NOMO-1 treated with DMSO at 0.1 percent for 48 hours (cell line): ENCODE results near the gene KLK3.
"Not testable (repeated sequence)": the region's sequence is repeated elsewhere in the genome, so short reads cannot be mapped to it uniquely, and the experiment has no call there.

Source experiments
- DNase-seq: peaks from one replicate; lab custom pipeline; 2025; ENCODE audit not compliant: unreplicated experiment; lab: John Stamatoyannopoulos, UW

KLK3 gene

DNA sequence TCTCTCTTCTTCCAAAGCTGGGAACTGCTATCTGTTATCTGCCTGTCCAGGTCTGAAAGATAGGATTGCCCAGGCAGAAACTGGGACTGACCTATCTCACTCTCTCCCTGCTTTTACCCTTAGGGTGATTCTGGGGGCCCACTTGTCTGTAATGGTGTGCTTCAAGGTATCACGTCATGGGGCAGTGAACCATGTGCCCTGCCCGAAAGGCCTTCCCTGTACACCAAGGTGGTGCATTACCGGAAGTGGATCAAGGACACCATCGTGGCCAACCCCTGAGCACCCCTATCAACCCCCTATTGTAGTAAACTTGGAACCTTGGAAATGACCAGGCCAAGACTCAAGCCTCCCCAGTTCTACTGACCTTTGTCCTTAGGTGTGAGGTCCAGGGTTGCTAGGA lies 5.1 kb downstream of the KLK3 start:
- DNase-seq, result no peak

DNA sequence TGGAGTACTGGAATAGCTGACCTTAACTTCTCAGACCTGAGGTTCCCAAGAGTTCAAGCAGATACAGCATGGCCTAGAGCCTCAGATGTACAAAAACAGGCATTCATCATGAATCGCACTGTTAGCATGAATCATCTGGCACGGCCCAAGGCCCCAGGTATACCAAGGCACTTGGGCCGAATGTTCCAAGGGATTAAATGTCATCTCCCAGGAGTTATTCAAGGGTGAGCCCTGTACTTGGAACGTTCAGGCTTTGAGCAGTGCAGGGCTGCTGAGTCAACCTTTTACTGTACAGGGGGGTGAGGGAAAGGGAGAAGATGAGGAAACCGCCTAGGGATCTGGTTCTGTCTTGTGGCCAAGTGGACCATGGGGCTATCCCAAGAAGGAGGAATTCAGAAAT lies 6.3 kb downstream of the KLK3 start:
- DNase-seq, result no peak

DNA sequence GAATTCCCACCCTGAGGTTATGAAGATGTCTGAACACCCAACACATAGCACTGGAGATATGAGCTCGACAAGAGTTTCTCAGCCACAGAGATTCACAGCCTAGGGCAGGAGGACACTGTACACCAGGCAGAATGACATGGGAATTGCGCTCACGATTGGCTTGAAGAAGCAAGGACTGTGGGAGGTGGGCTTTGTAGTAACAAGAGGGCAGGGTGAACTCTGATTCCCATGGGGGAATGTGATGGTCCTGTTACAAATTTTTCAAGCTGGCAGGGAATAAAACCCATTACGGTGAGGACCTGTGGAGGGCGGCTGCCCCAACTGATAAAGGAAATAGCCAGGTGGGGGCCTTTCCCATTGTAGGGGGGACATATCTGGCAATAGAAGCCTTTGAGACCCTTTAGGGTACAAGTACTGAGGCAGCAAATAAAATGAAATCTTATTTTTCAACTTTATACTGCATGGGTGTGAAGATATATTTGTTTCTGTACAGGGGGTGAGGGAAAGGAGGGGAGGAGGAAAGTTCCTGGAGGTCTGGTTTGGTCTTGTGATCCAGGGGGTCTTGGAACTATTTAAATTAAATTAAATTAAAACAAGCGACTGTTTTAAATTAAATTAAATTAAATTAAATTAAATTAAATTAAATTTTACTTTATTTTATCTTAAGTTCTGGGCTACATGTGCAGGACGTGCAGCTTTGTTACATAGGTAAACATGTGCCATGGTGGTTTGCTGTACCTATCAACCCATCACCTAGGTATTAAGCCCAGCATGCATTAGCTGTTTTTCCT lies 7.0 kb downstream of the KLK3 start:
- no peak for DNase-seq

DNA sequence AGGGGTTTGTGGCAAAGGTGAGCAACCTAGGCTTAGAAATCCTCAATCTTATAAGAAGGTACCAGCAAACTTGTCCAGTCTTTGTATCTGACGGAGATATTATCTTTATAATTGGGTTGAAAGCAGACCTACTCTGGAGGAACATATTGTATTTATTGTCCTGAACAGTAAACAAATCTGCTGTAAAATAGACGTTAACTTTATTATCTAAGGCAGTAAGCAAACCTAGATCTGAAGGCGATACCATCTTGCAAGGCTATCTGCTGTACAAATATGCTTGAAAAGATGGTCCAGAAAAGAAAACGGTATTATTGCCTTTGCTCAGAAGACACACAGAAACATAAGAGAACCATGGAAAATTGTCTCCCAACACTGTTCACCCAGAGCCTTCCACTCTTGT lies 14.8 kb downstream of the KLK3 start:
- no peak for DNase-seq

DNA sequence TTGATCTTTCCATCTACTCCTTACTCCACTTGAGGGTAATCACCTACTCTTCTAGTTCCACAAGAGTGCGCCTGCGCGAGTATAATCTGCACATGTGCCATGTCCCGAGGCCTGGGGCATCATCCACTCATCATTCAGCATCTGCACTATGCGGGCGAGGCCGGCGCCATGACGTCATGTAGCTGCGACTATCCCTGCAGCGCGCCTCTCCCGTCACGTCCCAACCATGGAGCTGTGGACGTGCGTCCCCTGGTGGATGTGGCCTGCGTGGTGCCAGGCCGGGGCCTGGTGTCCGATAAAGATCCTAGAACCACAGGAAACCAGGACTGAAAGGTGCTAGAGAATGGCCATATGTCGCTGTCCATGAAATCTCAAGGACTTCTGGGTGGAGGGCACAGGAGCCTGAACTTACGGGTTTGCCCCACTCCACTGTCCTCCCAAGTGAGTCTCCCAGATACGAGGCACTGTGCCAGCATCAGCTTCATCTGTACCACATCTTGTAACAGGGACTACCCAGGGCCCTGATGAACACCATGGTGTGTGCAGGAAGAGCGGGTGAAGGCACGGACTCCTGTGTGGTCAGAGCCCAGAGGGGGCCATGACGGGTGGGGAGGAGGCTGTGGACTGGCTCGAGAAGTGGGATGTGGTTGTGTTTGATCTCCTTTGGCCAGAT lies 15.8 kb downstream of the KLK3 start:
- DNase-seq, result no peak

DNA sequence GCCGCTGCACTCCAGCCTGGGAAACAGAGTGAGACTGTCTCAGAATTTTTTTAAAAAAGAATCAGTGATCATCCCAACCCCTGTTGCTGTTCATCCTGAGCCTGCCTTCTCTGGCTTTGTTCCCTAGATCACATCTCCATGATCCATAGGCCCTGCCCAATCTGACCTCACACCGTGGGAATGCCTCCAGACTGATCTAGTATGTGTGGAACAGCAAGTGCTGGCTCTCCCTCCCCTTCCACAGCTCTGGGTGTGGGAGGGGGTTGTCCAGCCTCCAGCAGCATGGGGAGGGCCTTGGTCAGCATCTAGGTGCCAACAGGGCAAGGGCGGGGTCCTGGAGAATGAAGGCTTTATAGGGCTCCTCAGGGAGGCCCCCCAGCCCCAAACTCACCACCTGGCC lies 18.3 kb downstream of the KLK3 start, which contains the start of gene KLK2:
Gene KLK2 (plus strand): TSS at position 384 of the 400 bp plus-strand sequence. CDS start 35 bp downstream, outside the sequence.
- no peak for DNase-seq

DNA sequence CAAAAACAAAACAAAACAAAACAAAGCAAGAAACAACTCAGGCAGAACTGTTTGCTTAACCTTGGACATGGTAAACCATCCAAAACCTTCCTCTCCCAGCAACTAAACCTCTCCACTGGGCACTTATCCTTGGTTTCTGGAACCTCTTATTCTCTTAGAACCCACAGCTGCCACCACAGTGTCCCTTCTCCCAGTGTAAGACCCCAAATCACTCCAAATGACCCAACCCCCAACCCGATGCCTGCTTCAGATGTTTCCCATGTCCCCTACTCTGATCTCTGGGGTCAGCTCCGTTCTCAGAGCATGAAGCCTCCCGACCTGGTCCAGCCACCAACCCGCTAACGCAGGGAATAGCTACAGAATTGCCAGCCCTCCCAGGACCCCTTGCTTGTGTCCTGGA lies 19.5 kb downstream of the KLK3 start:
- no peak for DNase-seq

DNA sequence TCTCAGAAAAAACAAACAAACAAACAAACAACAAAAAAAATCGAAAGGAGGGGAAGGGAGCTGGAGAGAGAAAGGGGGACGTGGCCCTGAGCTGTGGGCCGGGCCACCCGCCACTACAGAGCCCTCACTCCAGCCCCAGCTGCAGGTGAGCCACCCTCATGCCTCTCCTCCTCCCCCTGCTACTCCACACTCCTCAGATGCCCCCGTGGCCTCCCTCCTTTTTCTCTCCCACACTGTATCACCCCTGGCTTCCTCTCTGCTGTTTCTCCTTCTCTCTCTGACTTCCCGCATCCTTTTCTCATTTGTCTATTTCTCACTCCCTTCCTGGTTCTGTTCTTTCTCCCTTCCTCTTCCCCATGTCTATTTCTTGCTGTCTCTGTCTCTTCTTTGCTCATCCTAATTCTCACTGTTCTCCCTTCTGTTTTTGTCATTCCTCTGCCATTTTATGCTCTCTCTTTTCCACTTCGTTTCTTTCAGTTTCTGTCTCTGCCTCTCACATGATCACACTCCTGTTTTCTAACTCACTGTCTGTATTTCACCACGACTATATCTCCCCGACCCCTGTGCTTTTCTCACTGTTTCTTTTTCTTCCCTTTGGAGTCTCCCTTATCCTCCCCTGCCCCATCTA lies 21.2 kb downstream of the KLK3 start:
- no peak for DNase-seq

DNA sequence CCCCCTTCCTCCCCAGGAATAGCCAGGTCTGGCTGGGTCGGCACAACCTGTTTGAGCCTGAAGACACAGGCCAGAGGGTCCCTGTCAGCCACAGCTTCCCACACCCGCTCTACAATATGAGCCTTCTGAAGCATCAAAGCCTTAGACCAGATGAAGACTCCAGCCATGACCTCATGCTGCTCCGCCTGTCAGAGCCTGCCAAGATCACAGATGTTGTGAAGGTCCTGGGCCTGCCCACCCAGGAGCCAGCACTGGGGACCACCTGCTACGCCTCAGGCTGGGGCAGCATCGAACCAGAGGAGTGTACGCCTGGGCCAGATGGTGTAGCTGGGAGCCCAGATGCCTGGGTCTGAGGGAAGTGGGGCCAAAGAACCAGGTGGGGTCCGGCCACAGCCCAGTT lies 21.7 kb downstream of the KLK3 start:
- no peak for DNase-seq

DNA sequence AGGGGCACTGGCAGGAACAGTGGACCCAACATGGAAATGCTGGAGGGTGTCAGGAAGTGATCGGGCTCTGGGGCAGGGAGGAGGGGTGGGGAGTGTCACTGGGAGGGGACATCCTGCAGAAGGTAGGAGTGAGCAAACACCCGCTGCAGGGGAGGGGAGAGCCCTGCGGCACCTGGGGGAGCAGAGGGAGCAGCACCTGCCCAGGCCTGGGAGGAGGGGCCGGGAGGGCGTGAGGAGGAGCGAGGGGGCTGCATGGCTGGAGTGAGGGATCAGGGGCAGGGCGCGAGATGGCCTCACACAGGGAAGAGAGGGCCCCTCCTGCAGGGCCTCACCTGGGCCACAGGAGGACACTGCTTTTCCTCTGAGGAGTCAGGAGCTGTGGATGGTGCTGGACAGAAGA lies 22.6 kb downstream of the KLK3 start:
- DNase-seq, result no peak

DNA sequence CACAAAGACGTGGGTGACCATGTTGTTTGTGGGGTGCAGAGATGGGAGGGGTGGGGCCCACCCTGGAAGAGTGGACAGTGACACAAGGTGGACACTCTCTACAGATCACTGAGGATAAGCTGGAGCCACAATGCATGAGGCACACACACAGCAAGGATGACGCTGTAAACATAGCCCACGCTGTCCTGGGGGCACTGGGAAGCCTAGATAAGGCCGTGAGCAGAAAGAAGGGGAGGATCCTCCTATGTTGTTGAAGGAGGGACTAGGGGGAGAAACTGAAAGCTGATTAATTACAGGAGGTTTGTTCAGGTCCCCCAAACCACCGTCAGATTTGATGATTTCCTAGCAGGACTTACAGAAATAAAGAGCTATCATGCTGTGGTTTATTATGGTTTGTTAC lies 24.1 kb downstream of the KLK3 start:
- DNase-seq, result no peak

DNA sequence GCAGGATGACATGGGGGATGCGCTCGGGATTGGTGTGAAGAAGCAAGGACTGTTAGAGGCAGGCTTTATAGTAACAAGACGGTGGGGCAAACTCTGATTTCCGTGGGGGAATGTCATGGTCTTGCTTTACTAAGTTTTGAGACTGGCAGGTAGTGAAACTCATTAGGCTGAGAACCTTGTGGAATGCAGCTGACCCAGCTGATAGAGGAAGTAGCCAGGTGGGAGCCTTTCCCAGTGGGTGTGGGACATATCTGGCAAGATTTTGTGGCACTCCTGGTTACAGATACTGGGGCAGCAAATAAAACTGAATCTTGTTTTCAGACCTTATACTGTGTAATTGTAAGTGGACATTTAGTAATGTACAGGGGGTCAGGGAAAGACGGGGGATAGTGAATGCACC lies 25.5 kb downstream of the KLK3 start:
- no peak for DNase-seq

DNA sequence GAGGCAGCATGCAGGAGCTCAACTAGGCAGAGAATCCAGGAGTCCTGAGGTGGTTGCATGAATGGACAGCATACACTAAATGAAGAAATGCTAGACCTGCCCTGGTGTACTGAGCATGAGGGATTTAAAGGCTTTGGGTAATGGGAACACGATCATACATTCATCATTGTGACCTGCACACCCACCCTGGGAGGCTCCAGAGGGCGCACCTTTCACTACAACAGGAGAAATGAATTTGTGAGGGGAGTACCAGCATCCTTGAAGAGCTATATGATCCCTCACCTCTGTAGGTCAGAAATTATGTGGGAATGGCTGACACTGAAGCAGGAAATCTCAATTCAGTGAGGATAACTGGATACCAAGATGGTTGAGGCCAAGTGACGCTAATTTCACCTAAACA lies 27.5 kb downstream of the KLK3 start:
- no peak for DNase-seq

DNA sequence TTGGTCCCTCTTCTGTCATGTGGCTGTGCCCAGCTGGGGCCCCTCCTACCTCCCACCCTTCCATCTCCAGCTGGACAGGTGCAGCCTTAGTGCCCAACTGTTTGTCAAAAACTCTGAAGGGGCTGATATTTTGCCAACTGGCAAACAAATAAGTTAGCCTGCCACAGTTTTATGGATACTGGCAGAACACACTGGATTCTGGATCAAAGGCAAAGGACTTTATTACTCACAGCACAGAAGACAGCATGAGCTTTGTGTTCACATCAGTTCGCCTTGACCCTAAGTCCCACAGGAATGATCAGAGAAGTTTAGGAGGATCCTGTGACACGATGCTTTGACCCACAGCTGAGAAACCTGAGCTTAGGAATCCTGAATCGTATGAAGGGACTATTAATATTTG lies 34.9 kb downstream of the KLK3 start:
- DNase-seq, result no peak

DNA sequence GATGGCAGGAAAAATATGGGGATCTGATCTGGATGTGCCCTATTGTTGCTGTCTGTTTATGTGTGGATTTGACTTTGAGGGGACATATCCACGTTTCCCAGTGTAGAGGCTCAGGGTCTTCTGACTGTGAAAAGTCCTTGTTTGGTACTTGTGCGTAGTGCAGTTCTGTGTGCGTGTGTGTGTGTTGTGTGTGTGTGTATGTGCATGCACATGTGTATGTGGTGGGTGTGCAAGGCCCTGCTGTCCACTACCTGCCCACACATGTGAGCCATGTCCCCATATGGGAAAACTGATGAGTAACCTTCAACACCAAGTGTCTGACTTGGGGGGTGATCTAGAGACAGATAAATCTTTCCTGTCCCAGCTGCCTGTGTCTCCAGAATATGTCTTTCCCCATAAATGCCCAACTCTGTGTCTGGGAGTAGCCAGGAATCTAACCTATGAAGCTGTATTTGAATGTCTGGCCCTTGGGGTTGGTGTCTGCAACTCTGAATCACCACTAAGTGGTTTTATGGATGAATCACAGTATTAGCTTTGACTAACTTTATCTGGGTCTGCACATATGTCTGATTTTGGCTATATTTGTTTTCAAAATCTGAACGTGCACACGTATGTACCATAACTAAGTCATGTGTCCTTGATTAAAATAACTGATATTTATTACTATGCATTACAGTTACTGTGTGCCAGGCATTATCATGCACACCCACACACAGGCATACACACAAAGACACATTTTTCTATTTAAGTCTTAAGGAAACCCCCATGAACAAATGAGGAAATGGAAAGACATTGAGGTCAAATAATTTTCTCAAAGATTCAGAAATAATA lies 35.9 kb downstream of the KLK3 start:
- no peak for DNase-seq

DNA sequence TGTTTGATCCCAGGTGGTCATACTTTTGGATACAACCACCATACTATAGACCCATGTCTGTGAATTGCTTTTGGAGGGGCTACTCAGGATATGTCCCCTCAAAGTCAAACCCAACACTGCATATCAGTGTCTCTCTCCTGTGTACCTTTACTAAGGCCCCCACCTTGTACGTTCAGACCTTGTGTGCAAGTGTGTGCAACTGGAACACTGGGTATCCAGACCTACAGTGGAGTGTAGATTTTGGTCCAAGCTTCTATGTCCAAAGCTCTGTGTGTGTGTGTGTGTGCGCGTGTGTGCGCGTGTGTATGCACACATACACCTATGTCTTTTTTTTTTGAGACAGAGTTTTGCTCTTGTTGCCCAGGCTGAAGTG lies 36.5 kb downstream of the KLK3 start:
- DNase-seq, result no peak

DNA sequence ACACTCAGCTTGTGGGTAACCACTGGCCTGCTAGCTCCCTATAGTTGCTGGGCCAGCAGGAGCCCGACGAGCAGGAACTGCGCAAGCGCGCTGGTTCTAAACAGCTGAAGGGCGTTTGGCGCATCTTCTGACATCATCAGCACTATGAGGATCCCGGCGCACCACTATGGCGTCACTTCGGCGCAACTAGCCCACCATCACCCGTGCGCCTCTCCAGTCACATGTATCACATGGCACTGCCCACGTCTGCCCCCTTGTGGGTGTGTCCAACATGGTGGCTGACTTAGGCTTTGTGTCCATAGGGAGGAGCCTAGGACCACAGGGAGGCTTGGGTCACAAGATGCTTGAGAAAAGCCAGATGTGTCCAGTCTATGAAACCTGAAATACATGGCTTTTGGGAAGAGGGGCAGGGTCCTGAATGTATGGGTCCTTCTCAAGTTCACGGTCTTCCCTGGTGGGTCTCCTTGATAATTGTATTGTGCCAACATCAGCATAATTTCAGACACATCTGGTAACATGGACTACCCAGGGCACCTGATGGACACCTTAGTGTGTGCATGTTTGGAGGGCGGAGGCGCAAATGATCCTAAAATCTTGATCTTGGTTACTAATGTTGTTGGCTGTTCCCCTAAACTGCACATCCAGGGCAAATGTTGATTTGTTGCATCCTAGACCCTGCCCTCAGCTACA lies 38.5 kb downstream of the KLK3 start:
- DNase-seq, result no peak

DNA sequence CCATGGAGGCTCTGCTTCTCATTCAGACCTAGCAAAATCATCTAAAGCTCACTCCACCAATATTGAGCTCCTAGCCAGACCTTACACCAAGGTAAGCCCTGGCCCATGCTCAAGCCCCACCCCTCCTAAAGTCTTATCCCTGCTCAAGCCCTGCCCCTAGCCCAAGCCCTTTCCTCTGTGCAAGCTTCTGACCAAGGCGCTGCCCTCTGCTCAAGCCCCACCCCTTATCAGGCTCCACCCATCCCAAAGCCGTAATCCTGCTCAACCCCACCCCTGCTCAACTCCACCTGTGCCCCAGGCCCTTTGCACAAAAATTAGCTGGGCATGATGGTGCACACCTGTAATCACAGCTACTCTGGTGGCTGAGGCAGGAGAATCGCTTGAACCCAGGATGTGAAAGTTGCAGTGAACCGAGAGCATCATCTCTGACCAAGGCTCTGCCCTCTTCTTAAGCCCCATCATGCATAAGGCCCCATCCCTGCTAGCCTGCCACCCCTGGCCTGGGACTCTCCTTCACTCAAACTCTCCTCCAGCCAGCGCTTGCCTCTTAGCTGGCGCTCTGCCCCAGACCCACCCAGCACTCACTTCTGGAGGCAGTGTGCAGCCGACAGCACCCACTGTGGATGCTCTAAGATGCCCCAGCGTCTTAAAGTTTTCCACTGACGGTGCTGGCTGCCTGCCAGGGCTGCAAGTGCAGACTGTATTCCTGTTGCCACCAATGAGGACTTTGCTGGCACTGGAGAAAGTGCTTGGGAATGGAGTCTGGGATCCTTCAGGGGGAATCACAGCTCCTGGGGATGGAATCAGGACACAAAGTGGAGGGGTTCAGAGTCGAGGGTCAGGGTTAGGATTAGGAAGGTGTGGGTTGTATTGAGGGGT lies 40.0 kb downstream of the KLK3 start:
- DNase-seq, result no peak

DNA sequence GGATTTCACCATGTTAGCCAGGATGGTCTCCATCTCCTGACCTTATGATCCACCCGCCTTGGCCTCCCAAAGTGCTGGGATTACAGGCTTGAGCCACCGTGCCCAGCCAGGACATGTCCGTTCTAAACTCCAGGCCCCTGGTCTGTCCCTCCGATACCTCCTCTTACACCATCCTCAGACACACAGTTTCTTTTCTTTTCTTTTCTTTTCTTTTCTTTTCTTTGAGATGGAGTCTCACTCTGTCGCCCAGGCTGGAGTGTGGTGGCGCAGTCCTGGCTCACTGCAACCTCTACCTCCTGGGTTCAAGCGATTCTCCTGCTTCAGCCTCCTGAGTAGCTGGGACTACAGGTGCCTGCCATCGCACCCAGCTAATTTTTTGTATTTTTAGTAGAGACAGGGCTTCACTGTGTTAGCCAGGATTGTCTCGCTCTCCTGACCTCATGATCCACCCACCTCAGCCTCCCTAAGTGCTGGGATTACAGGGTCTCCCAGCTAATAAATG lies 41.4 kb downstream of the KLK3 start:
- not testable (repeated sequence) for DNase-seq
